Liver (tissue), 9 donors: Measurements from ENCODE around the gene FOSL2. TPM values are rescaled to one million over a fixed set of nuclear protein-coding genes. Genes with fewer than 3 reads are reported as not detected.

ENCODE experiments used
- DNase-seq: peaks from one replicate; pipeline ENCODE4 v3.0.0-alpha.2; 2017; ENCODE audit warnings: low spot score
- H3K27ac ChIP-seq, 2 donors: one replicate each; pipeline ENCODE4 v1.7.0; 2013; ENCODE audit warnings: inconsistent platforms in 2 of 2, low read length in 2 of 2, control low read depth in 1 of 2, low read depth in 1 of 2, mild to moderate bottlenecking in 1 of 2
- H3K27me3 ChIP-seq, 4 donors: one replicate each; pipeline versions ENCODE4 v1.6.1 to v1.7.0; 2013; ENCODE audit warnings: low read length in 3 of 4, inconsistent platforms in 1 of 4, mild to moderate bottlenecking in 1 of 4, moderate library complexity in 1 of 4; ENCODE audit not compliant: control insufficient read depth in 4 of 4, insufficient read depth in 4 of 4
- H3K36me3 ChIP-seq, 4 donors: one replicate each; pipeline versions ENCODE4 v1.6.1 to v1.7.0; 2013; ENCODE audit warnings: low read length in 3 of 4, mild to moderate bottlenecking in 3 of 4, low read depth in 1 of 4, moderate library complexity in 1 of 4; ENCODE audit not compliant: control insufficient read depth in 4 of 4, insufficient read depth in 3 of 4
- H3K4me1 ChIP-seq, 4 donors: one replicate each; pipeline versions ENCODE4 v1.6.1 to v1.7.0; 2013; ENCODE audit warnings: low read length in 3 of 4, mild to moderate bottlenecking in 3 of 4, moderate library complexity in 1 of 4; ENCODE audit not compliant: control insufficient read depth in 4 of 4, insufficient read depth in 4 of 4
- H3K4me3 ChIP-seq, 3 donors: one replicate each; pipeline versions ENCODE4 v1.6.1 to v1.7.0; 2013; ENCODE audit warnings: low read length in 3 of 3, control low read depth in 1 of 3, low read depth in 1 of 3, mild to moderate bottlenecking in 1 of 3
- H3K9ac ChIP-seq, 2 donors: one replicate each; pipeline ENCODE4 v1.7.0; 2013; ENCODE audit warnings: low read length in 2 of 2, mild to moderate bottlenecking in 2 of 2, moderate library complexity in 2 of 2, control low read depth in 1 of 2, low read depth in 1 of 2
- H3K9me3 ChIP-seq, 4 donors: one replicate each; pipeline versions ENCODE4 v1.6.1 to v1.7.0; 2013; ENCODE audit warnings: low read length in 3 of 4; ENCODE audit not compliant: control insufficient read depth in 4 of 4
- EGR1 ChIP-seq, 2 donors: IDR thresholded peaks; 2 replicates each; pipeline ENCODE4 v1.6.1; 2016 to 2018; ENCODE audit warnings: antibody characterized with exemption in 2 of 2, low read depth in 2 of 2
- FOXA1 ChIP-seq: IDR thresholded peaks from 2 replicates; pipeline ENCODE4 v1.6.1; 2016; ENCODE audit warnings: antibody characterized with exemption
- FOXA2 ChIP-seq: IDR thresholded peaks from 2 replicates; pipeline ENCODE4 v1.6.1; 2016; ENCODE audit warnings: antibody characterized with exemption
- GABPA ChIP-seq, 2 donors: IDR thresholded peaks in 1 of 2; conservative IDR thresholded peaks in 1 of 2; 2 replicates each; pipeline ENCODE4 v1.6.1; 2016; ENCODE audit warnings: antibody characterized with exemption in 2 of 2, mild to moderate bottlenecking in 1 of 2, moderate library complexity in 1 of 2
- HNF4A ChIP-seq, 2 donors: conservative IDR thresholded peaks; 2 replicates each; pipeline ENCODE4 v1.6.1; 2016; ENCODE audit warnings: antibody characterized with exemption in 2 of 2, mild to moderate bottlenecking in 2 of 2
- HNF4G ChIP-seq: IDR thresholded peaks from 2 replicates; pipeline ENCODE4 v1.6.1; 2016; ENCODE audit warnings: antibody characterized with exemption
- JUND ChIP-seq, 2 donors: IDR thresholded peaks; 2 replicates each; pipeline ENCODE4 v1.6.1; 2016; ENCODE audit warnings: antibody characterized with exemption in 2 of 2
- MAX ChIP-seq: IDR thresholded peaks from 2 replicates; pipeline ENCODE4 v1.6.1; 2016; ENCODE audit warnings: antibody characterized with exemption
- NR2F2 ChIP-seq: IDR thresholded peaks from 2 replicates; pipeline ENCODE4 v1.6.1; 2016; ENCODE audit warnings: antibody characterized with exemption
- RAD21 ChIP-seq, 2 donors: IDR thresholded peaks; 2 replicates each; pipeline ENCODE4 v1.6.1; 2016; ENCODE audit warnings: antibody characterized with exemption in 2 of 2, mild to moderate bottlenecking in 2 of 2
- RXRA ChIP-seq, 2 donors: IDR thresholded peaks; 2 replicates each; pipeline ENCODE4 v1.6.1; 2017 to 2018; ENCODE audit warnings: antibody characterized with exemption in 2 of 2, mild to moderate bottlenecking in 1 of 2
- SP1 ChIP-seq: IDR thresholded peaks from 2 replicates; pipeline ENCODE4 v1.6.1; 2018; ENCODE audit warnings: antibody characterized with exemption, mild to moderate bottlenecking
- TAF1 ChIP-seq: conservative IDR thresholded peaks from 2 replicates; pipeline ENCODE4 v1.6.1; 2016; ENCODE audit warnings: antibody characterized with exemption, mild to moderate bottlenecking
- YY1 ChIP-seq: IDR thresholded peaks from 2 replicates; pipeline ENCODE4 v1.6.1; 2016; ENCODE audit warnings: antibody characterized with exemption, mild to moderate bottlenecking
- ZBTB33 ChIP-seq: IDR thresholded peaks from 2 replicates; pipeline ENCODE4 v1.6.1; 2016; ENCODE audit warnings: antibody characterized with exemption
- WGBS: extraction: QIAGEN DNeasy Blood & Tissue Kit; methylation state at CpG from one replicate; pipeline ENCODE4 v1.1.7; 2013; 5-methylcytosine and 5-hydroxymethylcytosine counted together
- polyA plus RNA-seq, 2 donors: library from polyadenylated mRNA; stranded (reverse) in 1 of 2; unstranded in 1 of 2; fragments of 200-250 nt in 1 of 2; fragments of >200 nt in 1 of 2; fragmentation: Nextera tagmentation in 1 of 2; extraction: Ambion mirVana in 1 of 2; gene quantifications; one replicate each; pipeline versions ENCODE4 v1.2.1 to v1.2.3, GENCODE V29; 2013 to 2015
- total RNA-seq, 2 donors: library from RNA; depleted of rRNA; stranded (reverse); fragments of >200 nt; gene quantifications; one replicate each; pipeline ENCODE4 v1.2.3, GENCODE V29; 2014
- TF ChIP-seq, protein P1 (sequence below): IDR thresholded peaks from 2 replicates; pipeline ENCODE4 v1.6.1; 2016; ENCODE audit warnings: antibody characterized with exemption, mild to moderate bottlenecking
- TF ChIP-seq, protein P2 (sequence below): IDR thresholded peaks from 2 replicates; pipeline ENCODE4 v1.6.1; 2016; ENCODE audit warnings: antibody characterized with exemption
- TF ChIP-seq, protein P3 (sequence below): fragments of 150-350 bp; IDR thresholded peaks from 2 replicates; pipeline ENCODE4 v1.5.1; 2017; ENCODE audit warnings: improper control_type of control experiment, low read depth, low read length; ENCODE audit not compliant: missing input control
- donor health status: healthy.
- donor health status: healthy.
- donor health status: healthy.
- donor health status: healthy.
- donor health status: healthy.

The FOSL2 gene
- total and polyA plus RNA-seq, 4 donors: 1.9 to 10.7 (median 2.6) TPM

- Histone ChIP-seq H3K36me3 (no peaks in the 10 kb centered on the region), H3K27ac (no peak overlapping the region), H3K9ac (no peak overlapping the region), H3K4me1 (peaks cover 13 to 37% (median 29%) of the 10 kb centered on the region in 4 donors), H3K9me3 (no peaks in the 10 kb centered on the region), H3K4me3 (no peak overlapping the region), H3K27me3 (no peaks in the 10 kb centered on the region)
- TF ChIP-seq SP1 (no peak), FOXA1 (no peak), NR2F2 (no peak), HNF4G (no peak), JUND (IDR thresholded peaks at IDR 0.05) (no peak)
- no peak for DNase-seq
- WGBS: 96% methylated on average over 6 of the region's 6 CpGs
These were observed 46.1 kb upstream of the FOSL2 start for GRCh38 chr2:28346587-28346986.

- H3K4me3 ChIP-seq: no peak overlapping the region
- no peaks in the 10 kb centered on the region for H3K27me3 ChIP-seq
- TF ChIP-seq HNF4G: no peak
- no peak for TF ChIP-seq TAF1
- TF ChIP-seq GABPA (IDR thresholded peaks at IDR 0.05 in 1 of 2, conservative IDR thresholded peaks at IDR 0.05 in 1 of 2): no peak
- no peak for TF ChIP-seq YY1
- TF ChIP-seq, protein P1, sequence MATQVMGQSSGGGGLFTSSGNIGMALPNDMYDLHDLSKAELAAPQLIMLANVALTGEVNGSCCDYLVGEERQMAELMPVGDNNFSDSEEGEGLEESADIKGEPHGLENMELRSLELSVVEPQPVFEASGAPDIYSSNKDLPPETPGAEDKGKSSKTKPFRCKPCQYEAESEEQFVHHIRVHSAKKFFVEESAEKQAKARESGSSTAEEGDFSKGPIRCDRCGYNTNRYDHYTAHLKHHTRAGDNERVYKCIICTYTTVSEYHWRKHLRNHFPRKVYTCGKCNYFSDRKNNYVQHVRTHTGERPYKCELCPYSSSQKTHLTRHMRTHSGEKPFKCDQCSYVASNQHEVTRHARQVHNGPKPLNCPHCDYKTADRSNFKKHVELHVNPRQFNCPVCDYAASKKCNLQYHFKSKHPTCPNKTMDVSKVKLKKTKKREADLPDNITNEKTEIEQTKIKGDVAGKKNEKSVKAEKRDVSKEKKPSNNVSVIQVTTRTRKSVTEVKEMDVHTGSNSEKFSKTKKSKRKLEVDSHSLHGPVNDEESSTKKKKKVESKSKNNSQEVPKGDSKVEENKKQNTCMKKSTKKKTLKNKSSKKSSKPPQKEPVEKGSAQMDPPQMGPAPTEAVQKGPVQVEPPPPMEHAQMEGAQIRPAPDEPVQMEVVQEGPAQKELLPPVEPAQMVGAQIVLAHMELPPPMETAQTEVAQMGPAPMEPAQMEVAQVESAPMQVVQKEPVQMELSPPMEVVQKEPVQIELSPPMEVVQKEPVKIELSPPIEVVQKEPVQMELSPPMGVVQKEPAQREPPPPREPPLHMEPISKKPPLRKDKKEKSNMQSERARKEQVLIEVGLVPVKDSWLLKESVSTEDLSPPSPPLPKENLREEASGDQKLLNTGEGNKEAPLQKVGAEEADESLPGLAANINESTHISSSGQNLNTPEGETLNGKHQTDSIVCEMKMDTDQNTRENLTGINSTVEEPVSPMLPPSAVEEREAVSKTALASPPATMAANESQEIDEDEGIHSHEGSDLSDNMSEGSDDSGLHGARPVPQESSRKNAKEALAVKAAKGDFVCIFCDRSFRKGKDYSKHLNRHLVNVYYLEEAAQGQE: no peak
- no peak for TF ChIP-seq ZBTB33
- TF ChIP-seq FOXA2: no peak
- TF ChIP-seq EGR1 (IDR thresholded peaks at IDR 0.05; ENCODE audit: low read depth in 2 of 2): no peak
- no peak for TF ChIP-seq MAX
- TF ChIP-seq NR2F2: no peak
- TF ChIP-seq JUND (IDR thresholded peaks at IDR 0.05): no peak
- no peak for TF ChIP-seq SP1
- no peak for TF ChIP-seq HNF4A (conservative IDR thresholded peaks at IDR 0.05)
- TF ChIP-seq, protein P2, sequence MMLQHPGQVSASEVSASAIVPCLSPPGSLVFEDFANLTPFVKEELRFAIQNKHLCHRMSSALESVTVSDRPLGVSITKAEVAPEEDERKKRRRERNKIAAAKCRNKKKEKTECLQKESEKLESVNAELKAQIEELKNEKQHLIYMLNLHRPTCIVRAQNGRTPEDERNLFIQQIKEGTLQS: no peak
- TF ChIP-seq, protein P3, sequence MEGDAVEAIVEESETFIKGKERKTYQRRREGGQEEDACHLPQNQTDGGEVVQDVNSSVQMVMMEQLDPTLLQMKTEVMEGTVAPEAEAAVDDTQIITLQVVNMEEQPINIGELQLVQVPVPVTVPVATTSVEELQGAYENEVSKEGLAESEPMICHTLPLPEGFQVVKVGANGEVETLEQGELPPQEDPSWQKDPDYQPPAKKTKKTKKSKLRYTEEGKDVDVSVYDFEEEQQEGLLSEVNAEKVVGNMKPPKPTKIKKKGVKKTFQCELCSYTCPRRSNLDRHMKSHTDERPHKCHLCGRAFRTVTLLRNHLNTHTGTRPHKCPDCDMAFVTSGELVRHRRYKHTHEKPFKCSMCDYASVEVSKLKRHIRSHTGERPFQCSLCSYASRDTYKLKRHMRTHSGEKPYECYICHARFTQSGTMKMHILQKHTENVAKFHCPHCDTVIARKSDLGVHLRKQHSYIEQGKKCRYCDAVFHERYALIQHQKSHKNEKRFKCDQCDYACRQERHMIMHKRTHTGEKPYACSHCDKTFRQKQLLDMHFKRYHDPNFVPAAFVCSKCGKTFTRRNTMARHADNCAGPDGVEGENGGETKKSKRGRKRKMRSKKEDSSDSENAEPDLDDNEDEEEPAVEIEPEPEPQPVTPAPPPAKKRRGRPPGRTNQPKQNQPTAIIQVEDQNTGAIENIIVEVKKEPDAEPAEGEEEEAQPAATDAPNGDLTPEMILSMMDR: no peak
- no peak for TF ChIP-seq RAD21 (IDR thresholded peaks at IDR 0.05)
- no peak for TF ChIP-seq RXRA (IDR thresholded peaks at IDR 0.05)
- peaks cover 10 to 31% (median 24%) of the 10 kb centered on the region in 4 donors for H3K4me1 ChIP-seq
- H3K9ac ChIP-seq: no peak overlapping the region
- H3K36me3 ChIP-seq: no peaks in the 10 kb centered on the region
- no peak overlapping the region for H3K27ac ChIP-seq
- 97% methylated on average over 6 of the region's 6 CpGs for WGBS
- no peak for DNase-seq
- no peaks in the 10 kb centered on the region for H3K9me3 ChIP-seq
These were observed 45.5 kb upstream of the FOSL2 start for GRCh38 chr2:28347193-28347592.
